H9 (cell line): ENCODE data around the gene PTGDR. TPM values are rescaled to one million over a fixed set of nuclear protein-coding genes. Genes with fewer than 3 reads are reported as not detected.

Experiments used
- DNase-seq: peaks from one replicate; pipeline ENCODE4 v3.0.0-alpha.2; 2017
- H2AFZ ChIP-seq: one replicate; pipeline ENCODE4 v1.6.1; 2013; ENCODE audit warnings: mild to moderate bottlenecking, low read length, control low read depth, moderate library complexity
- H2AK5ac ChIP-seq: 2 replicates; pipeline ENCODE4 v1.6.1; 2013; ENCODE audit warnings: low read length, control low read depth, mixed read lengths; ENCODE audit not compliant: insufficient read length
- H2BK120ac ChIP-seq: one replicate; pipeline ENCODE4 v1.6.1; 2013; ENCODE audit warnings: low read depth, mild to moderate bottlenecking, low read length, control low read depth, inconsistent platforms; ENCODE audit not compliant: poor library complexity, severe bottlenecking
- H2BK12ac ChIP-seq: 2 replicates; pipeline ENCODE4 v1.6.1; 2013; ENCODE audit warnings: low read length, control low read depth, mixed read lengths, low read depth; ENCODE audit not compliant: insufficient read length
- H2BK15ac ChIP-seq: 2 replicates; pipeline ENCODE4 v1.6.1; 2013; ENCODE audit warnings: low read depth, low read length, control low read depth
- H2BK20ac ChIP-seq: one replicate; pipeline ENCODE4 v1.6.1; 2013; ENCODE audit warnings: low read depth, mild to moderate bottlenecking, low read length, control low read depth, inconsistent platforms; ENCODE audit not compliant: poor library complexity, severe bottlenecking
- H2BK5ac ChIP-seq: 2 replicates; pipeline ENCODE4 v1.6.1; 2013; ENCODE audit warnings: low read length, control low read depth, mixed read lengths; ENCODE audit not compliant: insufficient read length
- H3K14ac ChIP-seq: 2 replicates; pipeline ENCODE4 v1.6.1; 2013; ENCODE audit warnings: low read length, control low read depth; ENCODE audit not compliant: insufficient read depth
- H3K18ac ChIP-seq: 2 replicates; pipeline ENCODE4 v1.6.1; 2013; ENCODE audit warnings: low read depth, mild to moderate bottlenecking, mixed read lengths, low read length, control low read depth; ENCODE audit not compliant: insufficient read length
- H3K23ac ChIP-seq: 2 replicates; pipeline ENCODE4 v1.6.1; 2013; ENCODE audit warnings: low read length, control low read depth, mixed read lengths, low read depth; ENCODE audit not compliant: insufficient read length
- H3K23me2 ChIP-seq: 2 replicates; pipeline ENCODE4 v1.6.1; 2013; ENCODE audit warnings: low read depth, mild to moderate bottlenecking, mixed read lengths, low read length, control low read depth; ENCODE audit not compliant: insufficient read length, poor library complexity, severe bottlenecking
- H3K27ac ChIP-seq: 2 replicates; pipeline ENCODE4 v1.5.1; 2013; ENCODE audit warnings: low read length, control low read depth, mixed read lengths, low read depth; ENCODE audit not compliant: insufficient read length
- H3K27me3 ChIP-seq: 2 replicates; pipeline ENCODE4 v1.6.1; 2013; ENCODE audit warnings: low read length, control low read depth, inconsistent platforms; ENCODE audit not compliant: insufficient read depth
- H3K4ac ChIP-seq: 2 replicates; pipeline ENCODE4 v1.6.1; 2013; ENCODE audit warnings: low read depth, mild to moderate bottlenecking, control low read depth, inconsistent platforms, low read length, moderate library complexity
- H3K4me1 ChIP-seq: 2 replicates; pipeline ENCODE4 v1.6.1; 2013; ENCODE audit warnings: low read length, control low read depth, inconsistent platforms; ENCODE audit not compliant: insufficient read depth
- H3K4me2 ChIP-seq: 2 replicates; pipeline ENCODE4 v1.6.1; 2013; ENCODE audit warnings: low read length, control low read depth, mixed read lengths; ENCODE audit not compliant: insufficient read length, insufficient read depth
- H3K56ac ChIP-seq: 2 replicates; pipeline ENCODE4 v1.6.1; 2013; ENCODE audit warnings: low read depth, mild to moderate bottlenecking, mixed read lengths, low read length, control low read depth; ENCODE audit not compliant: insufficient read length
- H3K79me1 ChIP-seq: 2 replicates; pipeline ENCODE4 v1.6.1; 2013; ENCODE audit warnings: low read depth, mild to moderate bottlenecking, moderate library complexity, low read length, control low read depth, inconsistent platforms; ENCODE audit not compliant: insufficient read depth, poor library complexity, severe bottlenecking
- H3K79me2 ChIP-seq: 2 replicates; pipeline ENCODE4 v1.6.1; 2013; ENCODE audit warnings: low read length, control low read depth, inconsistent platforms; ENCODE audit not compliant: insufficient read depth
- H3K9ac ChIP-seq: 2 replicates; pipeline ENCODE4 v1.6.1; 2013; ENCODE audit warnings: low read length, control low read depth, mixed read lengths; ENCODE audit not compliant: insufficient read length; ENCODE audit errors: extremely low read depth
- H3K9me3 ChIP-seq: one replicate; pipeline ENCODE4 v1.6.1; 2013; ENCODE audit warnings: low read depth, low read length, inconsistent platforms; ENCODE audit not compliant: control insufficient read depth
- H3T11ph ChIP-seq: one replicate; pipeline ENCODE4 v1.6.1; 2013; ENCODE audit warnings: mild to moderate bottlenecking, low read length, control low read depth, inconsistent platforms
- H4K20me1 ChIP-seq: one replicate; pipeline ENCODE4 v1.6.1; 2013; ENCODE audit not compliant: control insufficient read depth, insufficient read length, insufficient read depth
- H4K5ac ChIP-seq: 2 replicates; pipeline ENCODE4 v1.6.1; 2013; ENCODE audit warnings: low read depth, mild to moderate bottlenecking, mixed read lengths, low read length, control low read depth; ENCODE audit not compliant: insufficient read length
- H4K8ac ChIP-seq: replicated peaks from 2 replicates; pipeline ENCODE4 v1.6.1; 2013; ENCODE audit warnings: low read length, control low read depth, mixed read lengths, low read depth; ENCODE audit not compliant: insufficient read length
- H4K91ac ChIP-seq: 2 replicates; pipeline ENCODE4 v1.6.1; 2013; ENCODE audit warnings: low read depth, mild to moderate bottlenecking, moderate library complexity, mixed read lengths, low read length, control low read depth; ENCODE audit not compliant: insufficient read length
- H3K27ac Mint-ChIP-seq, 3 experiments: 2 replicates in 2 of 3; 3 replicates in 1 of 3; pipeline ENCODE4 v1.8.0; 2020 to 2021; ENCODE audit warnings: mixed read lengths in 3 of 3, mild to moderate bottlenecking in 1 of 3, moderate library complexity in 1 of 3
- H3K27me3 Mint-ChIP-seq: 2 replicates; pipeline ENCODE4 v1.8.0; 2021; ENCODE audit warnings: low read depth, mild to moderate bottlenecking, moderate library complexity, mixed read lengths
- H3K36me3 Mint-ChIP-seq, 3 experiments: 2 replicates in 2 of 3; 3 replicates in 1 of 3; pipeline ENCODE4 v1.8.0; 2020 to 2021; ENCODE audit warnings: low read depth in 3 of 3, mixed read lengths in 3 of 3; ENCODE audit not compliant: insufficient read depth in 1 of 3
- H3K4me1 Mint-ChIP-seq, 2 experiments: 2 replicates each; pipeline ENCODE4 v1.8.0; 2020; ENCODE audit warnings: mixed read lengths in 2 of 2
- H3K4me3 Mint-ChIP-seq, 2 experiments: 2 replicates in 1 of 2; 3 replicates in 1 of 2; pipeline ENCODE4 v1.8.0; 2020 to 2021; ENCODE audit warnings: mild to moderate bottlenecking in 2 of 2, mixed read lengths in 2 of 2, moderate library complexity in 1 of 2
- H3K9me3 Mint-ChIP-seq, 2 experiments: 2 replicates in 1 of 2; 3 replicates in 1 of 2; pipeline ENCODE4 v1.8.0; 2020; ENCODE audit warnings: mild to moderate bottlenecking in 2 of 2, mixed read lengths in 2 of 2, moderate library complexity in 1 of 2
- WGBS: extraction: QIAGEN DNeasy Blood & Tissue Kit; methylation state at CpG from one replicate; pipeline ENCODE4 v1.1.7; 2013; ENCODE audit warnings: missing lambda C conversion rate, low lambda C conversion rate, mixed read lengths; ENCODE audit not compliant: insufficient read length; ENCODE audit errors: extremely low coverage; 5-methylcytosine and 5-hydroxymethylcytosine counted together
- total RNA-seq: library from RNA; stranded (reverse); gene quantifications from 2 replicates; pipeline ENCODE4 v1.2.1, GENCODE V29; 2021
- TF ChIP-seq, protein P1 (sequence below): fragments of 200-600 bp; sonication (generic); conservative IDR thresholded peaks from 3 replicates; pipeline ENCODE4 v1.8.0; 2021; ENCODE audit warnings: antibody characterized with exemption, mild to moderate bottlenecking

Gene PTGDR
- total RNA-seq, 1 experiment from 2014 or later, result not detected

DNA sequence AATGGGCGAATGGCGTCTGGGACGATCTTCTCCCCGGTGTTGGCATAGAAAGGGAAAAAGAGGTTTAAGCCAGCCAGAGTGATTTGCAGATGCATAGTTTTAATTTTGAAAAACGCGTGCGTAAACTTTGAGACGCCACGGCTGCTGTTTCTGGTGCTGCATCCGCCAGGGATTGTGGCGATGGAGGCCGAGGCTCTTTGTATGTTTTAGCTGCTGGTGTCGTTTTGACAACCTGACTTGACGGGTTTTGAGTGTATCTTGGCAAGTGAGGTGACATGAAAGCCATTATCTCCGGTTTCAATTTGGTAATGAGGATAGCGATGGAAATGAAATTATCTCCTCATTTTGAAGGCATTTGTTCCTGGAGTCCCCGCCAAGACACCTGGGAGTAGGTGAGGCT lies 1.6 kb downstream of the PTGDR start:
- no peak for DNase-seq
- H3K27me3 ChIP-seq, result peaks cover 39% of the 10 kb centered on the region
- no peak overlapping the region for H4K91ac ChIP-seq
- H3K79me2 ChIP-seq, result no peaks in the 10 kb centered on the region
- H3K4me1 Mint-ChIP-seq, result peaks cover 21 to 25% of the 10 kb centered on the region in 2 experiments
- no peak overlapping the region for H3K4ac ChIP-seq
- no CpG with 5 or more reads among the region's 17 CpGs for WGBS
- no peak overlapping the region for H2AFZ ChIP-seq
- TF ChIP-seq, protein P1, sequence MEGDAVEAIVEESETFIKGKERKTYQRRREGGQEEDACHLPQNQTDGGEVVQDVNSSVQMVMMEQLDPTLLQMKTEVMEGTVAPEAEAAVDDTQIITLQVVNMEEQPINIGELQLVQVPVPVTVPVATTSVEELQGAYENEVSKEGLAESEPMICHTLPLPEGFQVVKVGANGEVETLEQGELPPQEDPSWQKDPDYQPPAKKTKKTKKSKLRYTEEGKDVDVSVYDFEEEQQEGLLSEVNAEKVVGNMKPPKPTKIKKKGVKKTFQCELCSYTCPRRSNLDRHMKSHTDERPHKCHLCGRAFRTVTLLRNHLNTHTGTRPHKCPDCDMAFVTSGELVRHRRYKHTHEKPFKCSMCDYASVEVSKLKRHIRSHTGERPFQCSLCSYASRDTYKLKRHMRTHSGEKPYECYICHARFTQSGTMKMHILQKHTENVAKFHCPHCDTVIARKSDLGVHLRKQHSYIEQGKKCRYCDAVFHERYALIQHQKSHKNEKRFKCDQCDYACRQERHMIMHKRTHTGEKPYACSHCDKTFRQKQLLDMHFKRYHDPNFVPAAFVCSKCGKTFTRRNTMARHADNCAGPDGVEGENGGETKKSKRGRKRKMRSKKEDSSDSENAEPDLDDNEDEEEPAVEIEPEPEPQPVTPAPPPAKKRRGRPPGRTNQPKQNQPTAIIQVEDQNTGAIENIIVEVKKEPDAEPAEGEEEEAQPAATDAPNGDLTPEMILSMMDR, result no peak
- H3K9me3 Mint-ChIP-seq, result peaks cover 0 to 3% of the 10 kb centered on the region in 2 experiments; a peak in 2 of 5 replicates
- H3K27me3 Mint-ChIP-seq, result peaks cover 71% of the 10 kb centered on the region
- peak overlapping the region; percentile 73 to 90 for H3K4me3 Mint-ChIP-seq
- no peak overlapping the region for H3T11ph ChIP-seq
- no peak overlapping the region for H3K56ac ChIP-seq
- H3K14ac ChIP-seq, result no peak overlapping the region
- H3K4me1 ChIP-seq, result peaks cover 2% of the 10 kb centered on the region; the same call in 1 of the 2 replicates
- H3K23me2 ChIP-seq, result peaks cover 16% of the 10 kb centered on the region
- H3K27ac Mint-ChIP-seq, result no peak overlapping the region
- H3K18ac ChIP-seq, result no peak overlapping the region
- H4K5ac ChIP-seq, result no peak overlapping the region
- peaks cover 0 to 3% (median 0%) of the 10 kb centered on the region in 3 experiments; a peak in 2 of 7 replicates for H3K36me3 Mint-ChIP-seq
- no peak overlapping the region for H2BK20ac ChIP-seq
- H2BK15ac ChIP-seq, result no peak overlapping the region
- H2BK120ac ChIP-seq, result no peak overlapping the region
- H4K8ac ChIP-seq, result no peak overlapping the region
- H3K27ac ChIP-seq, result no peak overlapping the region
- no peak overlapping the region for H2BK12ac ChIP-seq
- H3K4me2 ChIP-seq, result peak overlapping the region; percentile 65
- no peaks in the 10 kb centered on the region for H3K79me1 ChIP-seq
- H3K9ac ChIP-seq, result no peak overlapping the region
- H3K23ac ChIP-seq, result no peak overlapping the region
- H4K20me1 ChIP-seq, result no peaks in the 10 kb centered on the region
- H2AK5ac ChIP-seq, result no peak overlapping the region
- no peak overlapping the region for H2BK5ac ChIP-seq
- no peaks in the 10 kb centered on the region for H3K9me3 ChIP-seq
